Loucy (cell line): Measurements from ENCODE around the gene NPW.

Source experiments
- H2AFZ ChIP-seq: fragments of 200-600 bp; sonication (generic); 2 replicates; pipeline ENCODE4 v1.6.0; 2016; ENCODE audit warnings: antibody characterized with exemption, mild to moderate bottlenecking, low read length, moderate library complexity
- H3F3A ChIP-seq: fragments of 200-600 bp; 2 replicates; pipeline ENCODE4 v1.6.0; 2016; ENCODE audit warnings: antibody characterized with exemption, low read depth, mild to moderate bottlenecking
- H3K27me3 ChIP-seq: fragments of 200-600 bp; sonication (generic); 2 replicates; pipeline ENCODE4 v1.6.1; 2014; ENCODE audit warnings: low read length, mild to moderate bottlenecking; ENCODE audit not compliant: insufficient read depth, poor library complexity, severe bottlenecking
- H3K36me3 ChIP-seq: fragments of 200-600 bp; sonication (generic); 2 replicates; pipeline ENCODE4 v1.6.1; 2016; ENCODE audit warnings: low read length; ENCODE audit not compliant: insufficient read depth
- H3K4me1 ChIP-seq: fragments of 200-600 bp; sonication (generic); 2 replicates; pipeline ENCODE4 v1.5.1; 2014; ENCODE audit warnings: low read length, mild to moderate bottlenecking; ENCODE audit not compliant: insufficient read depth, poor library complexity, severe bottlenecking
- H3K4me2 ChIP-seq: fragments of 200-600 bp; sonication (generic); 2 replicates; pipeline ENCODE4 v1.6.0; 2014; ENCODE audit warnings: antibody characterized with exemption, low read length, low read depth, mild to moderate bottlenecking; ENCODE audit not compliant: poor library complexity, severe bottlenecking
- H3K4me3 ChIP-seq: fragments of 200-600 bp; sonication (generic); 2 replicates; pipeline ENCODE4 v1.5.1; 2014; ENCODE audit warnings: low read length, mild to moderate bottlenecking, mixed read lengths; ENCODE audit not compliant: poor library complexity, severe bottlenecking
- H3K79me2 ChIP-seq: fragments of 200-600 bp; sonication (generic); 2 replicates; pipeline ENCODE4 v1.6.1; 2014; ENCODE audit warnings: low read length; ENCODE audit not compliant: insufficient read depth
- H3K9ac ChIP-seq: fragments of 200-600 bp; sonication (generic); 2 replicates; pipeline ENCODE4 v1.6.0; 2014; ENCODE audit warnings: mild to moderate bottlenecking, low read depth, low read length, moderate library complexity; ENCODE audit not compliant: poor library complexity, severe bottlenecking
- H3K9me2 ChIP-seq: fragments of 200-600 bp; sonication (generic); replicated peaks from 2 replicates; pipeline ENCODE4 v1.6.1; 2016; ENCODE audit warnings: low read depth, low read length, mixed read lengths
- H3K9me3 ChIP-seq: fragments of 200-600 bp; sonication (generic); 2 replicates; pipeline ENCODE4 v1.6.1; 2014; ENCODE audit warnings: mild to moderate bottlenecking, antibody characterized with exemption, low read length, low read depth; ENCODE audit not compliant: insufficient read depth
- H4K20me1 ChIP-seq: fragments of 200-600 bp; sonication (generic); 2 replicates; pipeline ENCODE4 v1.6.0; 2014; ENCODE audit warnings: antibody characterized with exemption, low read length, mild to moderate bottlenecking; ENCODE audit not compliant: insufficient read depth, poor library complexity, severe bottlenecking
- EZH2phosphoT487 ChIP-seq: fragments of 200-600 bp; IDR thresholded peaks from 2 replicates; pipeline ENCODE4 v1.6.1; 2018; ENCODE audit warnings: antibody characterized with exemption, mild to moderate bottlenecking, moderate library complexity, borderline replicate concordance
- TF ChIP-seq, protein P1 (sequence below): fragments of 200-600 bp; sonication (generic); conservative IDR thresholded peaks from 2 replicates; pipeline ENCODE4 v1.5.1; 2014; ENCODE audit warnings: mild to moderate bottlenecking, antibody characterized with exemption, low read length

NPW gene

DNA sequence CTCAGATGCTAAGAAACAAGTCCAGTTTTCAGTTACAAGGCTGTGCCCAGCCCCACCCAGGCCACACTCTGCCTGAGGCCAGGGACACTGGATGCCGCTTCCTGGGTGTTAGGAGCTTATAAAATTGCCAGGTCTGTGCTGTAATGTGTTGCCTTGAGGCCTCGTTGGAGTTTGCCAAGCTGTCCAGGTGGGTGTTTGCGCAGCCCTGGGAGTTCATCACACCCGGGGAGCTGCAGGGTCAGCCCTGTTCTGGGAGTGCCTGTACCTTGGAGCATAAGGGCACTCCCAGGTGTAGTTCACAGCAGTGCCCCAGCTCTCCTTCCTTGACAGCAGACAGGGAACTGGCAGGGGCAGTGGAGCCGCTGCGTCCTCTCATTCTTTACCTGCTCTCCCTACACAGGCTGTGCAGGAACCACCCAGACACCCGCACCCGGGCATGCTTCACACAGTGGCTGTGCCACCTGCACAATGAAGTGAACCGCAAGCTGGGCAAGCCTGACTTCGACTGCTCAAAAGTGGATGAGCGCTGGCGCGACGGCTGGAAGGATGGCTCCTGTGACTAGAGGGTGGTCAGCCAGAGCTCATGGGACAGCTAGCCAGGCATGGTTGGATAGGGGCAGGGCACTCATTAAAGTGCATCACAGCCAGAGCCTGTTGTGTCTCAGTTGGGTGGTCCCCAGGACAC is 34.0 kb upstream of the NPW start:
- Histone ChIP-seq H3K9ac (peak overlapping the region; percentile 88), H3K9me3 (no peaks in the 10 kb centered on the region), H3K9me2 (no peaks in the 10 kb centered on the region), H3K4me1 (no peaks in the 10 kb centered on the region), H4K20me1 (no peaks in the 10 kb centered on the region), H2AFZ (no peak overlapping the region), H3K4me3 (peak overlapping the region; percentile 87), H3K79me2 (peaks cover 21% of the 10 kb centered on the region), H3K27me3 (no peaks in the 10 kb centered on the region), H3K36me3 (no peaks in the 10 kb centered on the region; the same call in 1 of the 2 replicates), H3F3A (no peaks in the 10 kb centered on the region), H3K4me2 (peak overlapping the region; percentile 89)
- TF ChIP-seq, protein P1, sequence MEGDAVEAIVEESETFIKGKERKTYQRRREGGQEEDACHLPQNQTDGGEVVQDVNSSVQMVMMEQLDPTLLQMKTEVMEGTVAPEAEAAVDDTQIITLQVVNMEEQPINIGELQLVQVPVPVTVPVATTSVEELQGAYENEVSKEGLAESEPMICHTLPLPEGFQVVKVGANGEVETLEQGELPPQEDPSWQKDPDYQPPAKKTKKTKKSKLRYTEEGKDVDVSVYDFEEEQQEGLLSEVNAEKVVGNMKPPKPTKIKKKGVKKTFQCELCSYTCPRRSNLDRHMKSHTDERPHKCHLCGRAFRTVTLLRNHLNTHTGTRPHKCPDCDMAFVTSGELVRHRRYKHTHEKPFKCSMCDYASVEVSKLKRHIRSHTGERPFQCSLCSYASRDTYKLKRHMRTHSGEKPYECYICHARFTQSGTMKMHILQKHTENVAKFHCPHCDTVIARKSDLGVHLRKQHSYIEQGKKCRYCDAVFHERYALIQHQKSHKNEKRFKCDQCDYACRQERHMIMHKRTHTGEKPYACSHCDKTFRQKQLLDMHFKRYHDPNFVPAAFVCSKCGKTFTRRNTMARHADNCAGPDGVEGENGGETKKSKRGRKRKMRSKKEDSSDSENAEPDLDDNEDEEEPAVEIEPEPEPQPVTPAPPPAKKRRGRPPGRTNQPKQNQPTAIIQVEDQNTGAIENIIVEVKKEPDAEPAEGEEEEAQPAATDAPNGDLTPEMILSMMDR, result no peak
- TF ChIP-seq EZH2phosphoT487, result no peak

DNA sequence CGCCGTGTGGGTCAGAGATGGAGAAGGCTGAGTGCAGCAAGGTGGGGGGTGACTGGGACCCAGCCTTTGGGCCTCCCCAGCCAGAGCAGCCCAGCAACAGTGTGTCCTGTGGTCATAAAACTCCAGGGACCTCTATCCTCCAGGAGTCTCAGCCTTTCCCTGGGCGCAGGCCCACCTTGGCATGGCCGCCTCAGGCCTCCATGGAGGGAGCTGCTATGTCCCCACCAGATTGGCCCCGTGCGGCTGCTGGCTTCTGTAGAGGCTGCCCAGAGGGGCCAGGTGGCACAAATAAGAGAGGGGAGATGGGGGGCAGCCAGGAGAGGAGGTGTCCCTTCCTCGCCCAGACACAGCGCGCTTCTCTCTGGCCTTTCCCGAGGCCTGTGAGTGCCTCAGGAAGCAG is 32.4 kb upstream of the NPW start:
- Histone ChIP-seq H3F3A (no peaks in the 10 kb centered on the region), H3K9me3 (no peaks in the 10 kb centered on the region), H3K79me2 (peaks cover 21% of the 10 kb centered on the region), H2AFZ (no peak overlapping the region), H4K20me1 (no peaks in the 10 kb centered on the region), H3K4me3 (no peak overlapping the region), H3K9me2 (no peaks in the 10 kb centered on the region), H3K27me3 (no peaks in the 10 kb centered on the region), H3K4me2 (no peak overlapping the region), H3K36me3 (no peaks in the 10 kb centered on the region; the same call in 1 of the 2 replicates), H3K4me1 (no peaks in the 10 kb centered on the region), H3K9ac (no peak overlapping the region)
- TF ChIP-seq, protein P1, result no peak
- TF ChIP-seq EZH2phosphoT487, result no peak

DNA sequence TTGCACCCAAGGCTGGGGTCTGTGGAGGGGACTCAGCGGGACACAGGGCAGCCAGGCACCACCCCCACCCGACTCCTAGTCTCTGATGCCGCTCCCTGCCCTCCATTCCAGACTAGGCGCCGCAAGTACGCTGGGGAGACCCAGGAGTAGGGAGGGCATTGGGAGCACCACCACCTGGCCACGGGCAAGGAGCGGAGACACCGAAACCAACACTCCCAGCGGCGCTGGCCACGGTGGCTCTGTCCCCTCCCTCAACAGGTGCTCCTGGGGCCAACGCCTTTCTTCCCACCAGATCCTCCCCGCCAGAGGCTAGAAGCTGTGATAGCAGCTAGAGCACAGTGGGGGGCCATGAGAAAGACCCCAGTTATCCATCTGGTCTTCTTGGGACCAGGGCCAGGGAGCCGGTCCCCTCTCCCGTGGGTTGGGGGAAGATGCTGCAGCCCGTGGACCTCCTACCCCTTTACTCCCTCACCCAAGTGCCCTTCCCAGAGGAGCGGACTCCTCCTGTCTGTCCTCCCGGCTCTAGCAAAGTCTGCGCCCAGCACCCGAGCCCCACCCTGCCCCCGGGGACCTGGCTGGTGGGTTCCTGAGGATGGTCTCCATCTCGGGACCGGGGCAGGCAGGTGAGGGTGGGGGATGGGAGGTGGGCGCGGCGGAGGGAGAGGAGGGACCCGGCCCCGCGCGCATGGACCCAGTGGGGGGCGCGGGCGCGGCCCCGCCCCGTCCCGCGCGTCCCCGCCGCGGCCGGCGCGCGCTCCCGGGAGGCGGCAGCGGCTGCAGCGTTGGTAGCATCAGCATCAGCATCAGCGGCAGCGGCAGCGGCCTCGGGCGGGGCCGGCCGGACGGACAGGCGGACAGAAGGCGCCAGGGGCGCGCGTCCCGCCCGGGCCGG is 30.1 kb upstream of the NPW start, which contains the start of gene SYNGR3:
Gene SYNGR3, plus strand, starts transcription at position 762 of the 892 bp plus-strand sequence. CDS start 133 bp downstream, outside the sequence.
- Histone ChIP-seq H3K9me3 (no peaks in the 10 kb centered on the region), H3K79me2 (peaks cover 19% of the 10 kb centered on the region), H3K36me3 (no peaks in the 10 kb centered on the region; the same call in 1 of the 2 replicates), H3K9me2 (no peaks in the 10 kb centered on the region), H3K9ac (no peak within 1 kb of the TSS), H3F3A (no peaks in the 10 kb centered on the region), H3K4me2 (no peak within 1 kb of the TSS), H2AFZ (no peak within 1 kb of the TSS), H3K4me3 (no peak within 1 kb of the TSS), H3K27me3 (no peaks in the 10 kb centered on the region), H3K4me1 (no peaks in the 10 kb centered on the region), H4K20me1 (no peaks in the 10 kb centered on the region)
- TF ChIP-seq, protein P1, result no peak
- no peak for TF ChIP-seq EZH2phosphoT487
